HUES64 (cell line): ENCODE measurements around the gene MFSD2B.
A peak's percentile ranks its signal among the peaks of the same experiment; 100 is the strongest.
"Not testable (repeated sequence)": the region's sequence is repeated elsewhere in the genome, so short reads cannot be mapped to it uniquely, and the experiment has no call there.

Experiments used
- H3K27ac ChIP-seq: 2 replicates; pipeline ENCODE4 v1.7.0; 2013; ENCODE audit warnings: low read depth, low read length, inconsistent platforms
- H3K27me3 ChIP-seq: 2 replicates; pipeline ENCODE4 v1.6.1; 2013; ENCODE audit warnings: mild to moderate bottlenecking, low read length; ENCODE audit not compliant: insufficient read depth
- H3K36me3 ChIP-seq: 2 replicates; pipeline ENCODE4 v1.6.1; 2013; ENCODE audit warnings: mild to moderate bottlenecking, low read length; ENCODE audit not compliant: insufficient read depth
- H3K4me1 ChIP-seq: 2 replicates; pipeline ENCODE4 v1.6.1; 2013; ENCODE audit warnings: mild to moderate bottlenecking, low read length, moderate library complexity; ENCODE audit not compliant: insufficient read depth
- H3K4me3 ChIP-seq: 2 replicates; pipeline ENCODE4 v1.5.1; 2013; ENCODE audit warnings: mild to moderate bottlenecking, low read length, moderate library complexity
- H3K9ac ChIP-seq: 2 replicates; pipeline ENCODE4 v1.6.1; 2013; ENCODE audit warnings: mild to moderate bottlenecking, low read depth, low read length
- H3K9me3 ChIP-seq: 2 replicates; pipeline ENCODE4 v1.6.1; 2013; ENCODE audit warnings: low read depth, low read length; ENCODE audit not compliant: insufficient read depth
- WGBS: fragments of 150-250, 120-280 bp; methylation state at CpG from one replicate; pipeline ENCODE4 v1.1.7; 2013; ENCODE audit warnings: missing lambda C conversion rate; 5-methylcytosine and 5-hydroxymethylcytosine counted together

MFSD2B gene

GRCh38 chr2:24010477-24011249, 778 bp downstream of the MFSD2B start:
- Histone ChIP-seq H3K4me3 (peak overlapping the region; percentile 60), H3K27me3 (peaks cover 21% of the 10 kb centered on the region), H3K4me1 (peaks cover 12% of the 10 kb centered on the region), H3K36me3 (no peaks in the 10 kb centered on the region), H3K9me3 (no peaks in the 10 kb centered on the region), H3K9ac (peak overlapping the region; percentile 77), H3K27ac (no peak overlapping the region)
- 62% methylated on average over 37 of the region's 37 CpGs for WGBS

DNA sequence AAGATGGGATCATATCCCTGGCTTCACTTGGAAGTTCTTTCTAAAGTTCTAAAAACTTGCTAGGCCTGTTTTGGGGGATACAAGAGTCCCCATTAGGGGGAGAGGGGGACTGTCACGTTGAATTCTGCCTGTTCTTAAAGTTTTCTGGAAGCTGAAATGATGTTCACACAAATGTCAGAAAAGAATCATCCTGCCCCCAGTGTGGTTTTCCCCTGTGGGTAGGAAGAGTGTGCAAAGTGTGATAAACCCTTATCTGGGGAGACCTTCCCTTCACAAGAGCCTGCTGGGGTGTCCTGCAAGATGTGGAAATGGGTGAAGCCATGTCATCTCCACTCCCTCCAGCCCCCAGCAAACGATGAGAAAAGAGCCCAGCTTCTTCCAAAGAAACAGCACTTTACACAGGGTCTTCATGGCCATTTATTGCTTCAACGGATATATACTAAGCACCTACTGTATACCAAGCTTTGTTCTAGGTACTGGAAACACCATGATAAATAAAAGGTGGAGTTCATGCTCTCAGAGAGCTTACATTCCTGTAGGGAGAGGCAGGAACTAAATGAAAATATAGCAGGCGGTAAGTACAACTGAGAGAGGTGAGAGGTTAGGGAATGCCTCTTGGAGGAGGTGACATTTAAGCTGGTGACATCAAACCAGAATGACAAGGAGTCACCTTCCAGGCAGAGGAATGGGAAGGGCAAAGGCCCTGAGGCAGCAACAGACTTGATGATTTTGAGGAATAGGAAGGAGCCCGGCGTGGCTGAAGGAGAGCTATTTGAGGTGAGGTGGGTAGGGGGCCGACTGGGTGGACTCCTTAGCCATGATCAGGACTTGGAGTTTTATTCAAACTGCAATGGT, 1.6 kb downstream of the MFSD2B start:
- WGBS = 87% methylated on average over 7 of the region's 7 CpGs
- no peak overlapping the region for H3K4me3 ChIP-seq
- H3K27me3 ChIP-seq = peaks cover 21% of the 10 kb centered on the region
- H3K9ac ChIP-seq = no peak overlapping the region
- no peaks in the 10 kb centered on the region for H3K36me3 ChIP-seq
- H3K4me1 ChIP-seq = peaks cover 18% of the 10 kb centered on the region
- H3K9me3 ChIP-seq = no peaks in the 10 kb centered on the region
- H3K27ac ChIP-seq = no peak overlapping the region

GRCh38 chr2:24012521-24013188, 2.8 kb downstream of the MFSD2B start:
- H3K36me3 ChIP-seq = no peaks in the 10 kb centered on the region
- no peak overlapping the region for H3K9ac ChIP-seq
- H3K4me3 ChIP-seq = no peak overlapping the region
- H3K27me3 ChIP-seq = peaks cover 21% of the 10 kb centered on the region
- WGBS = 80% methylated on average over 9 of the region's 9 CpGs
- no peak overlapping the region for H3K27ac ChIP-seq
- H3K4me1 ChIP-seq = peaks cover 18% of the 10 kb centered on the region
- H3K9me3 ChIP-seq = no peaks in the 10 kb centered on the region

GRCh38 chr2:24014902-24015301, 5.0 kb downstream of the MFSD2B start:
- H3K27ac ChIP-seq, H3K36me3 ChIP-seq, H3K9ac ChIP-seq, H3K9me3 ChIP-seq, H3K4me3 ChIP-seq: not testable (repeated sequence)
- WGBS = 85% methylated on average over 6 of the region's 6 CpGs
- Histone ChIP-seq H3K4me1 (peaks cover 19% of the 10 kb centered on the region; the same call in 1 of the 2 replicates), H3K27me3 (peaks cover 10% of the 10 kb centered on the region)

- Histone ChIP-seq H3K9me3 (no peaks in the 10 kb centered on the region), H3K27ac (peak overlapping the region; percentile 40; the same call in 1 of the 2 replicates), H3K4me1 (peaks cover 15% of the 10 kb centered on the region; the same call in 1 of the 2 replicates), H3K9ac (no peak overlapping the region), H3K27me3 (peaks cover 2% of the 10 kb centered on the region; the same call in 1 of the 2 replicates), H3K36me3 (no peaks in the 10 kb centered on the region), H3K4me3 (no peak overlapping the region)
- 61% methylated on average over 11 of the region's 11 CpGs for WGBS
Measured at GRCh38 chr2:24015562-24016375, 5.9 kb downstream of the MFSD2B start.

GRCh38 chr2:24016376-24016761, 6.5 kb downstream of the MFSD2B start:
- 89% methylated on average over 9 of the region's 9 CpGs for WGBS
- Histone ChIP-seq H3K36me3 (no peaks in the 10 kb centered on the region), H3K4me1 (peaks cover 13% of the 10 kb centered on the region; the same call in 1 of the 2 replicates), H3K9me3 (no peaks in the 10 kb centered on the region), H3K27ac (peak overlapping the region; percentile 40; the same call in 1 of the 2 replicates), H3K9ac (no peak overlapping the region), H3K4me3 (no peak overlapping the region), H3K27me3 (no peaks in the 10 kb centered on the region)

DNA sequence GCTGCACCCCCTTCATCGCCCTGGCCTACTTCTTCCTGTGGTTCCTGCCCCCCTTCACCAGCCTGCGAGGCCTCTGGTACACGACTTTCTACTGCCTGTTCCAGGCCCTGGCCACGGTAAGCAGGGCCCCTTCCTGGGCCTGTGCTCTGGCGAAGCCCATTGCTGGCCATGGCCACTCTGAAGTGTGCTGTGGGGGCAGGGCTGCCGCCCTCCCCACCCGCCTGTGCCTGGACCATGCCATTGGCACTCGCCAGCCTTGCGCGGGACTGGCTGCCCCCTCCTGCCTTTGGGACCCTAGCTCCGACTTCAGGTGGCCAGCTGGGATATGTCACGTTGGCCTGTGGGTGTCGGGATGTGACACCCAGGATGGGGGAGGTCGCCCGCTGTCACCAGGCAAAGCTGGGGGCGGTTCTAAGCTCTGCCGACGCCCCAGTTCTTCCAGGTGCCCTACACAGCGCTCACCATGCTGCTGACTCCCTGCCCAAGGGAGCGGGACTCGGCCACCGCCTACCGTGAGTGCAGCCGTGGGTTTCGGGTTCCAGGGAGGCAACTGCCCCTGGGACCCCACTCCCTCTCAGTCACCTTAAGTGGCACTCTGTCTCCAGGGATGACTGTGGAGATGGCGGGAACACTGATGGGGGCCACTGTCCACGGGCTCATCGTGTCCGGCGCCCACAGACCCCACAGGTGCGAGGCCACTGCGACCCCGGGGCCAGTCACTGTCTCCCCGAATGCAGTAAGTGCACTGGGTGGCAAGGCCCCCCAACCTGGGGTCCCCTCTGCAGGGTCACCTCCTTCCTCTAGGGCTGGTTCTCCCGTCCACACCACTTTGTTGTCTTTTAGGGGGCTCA, 7.2 kb downstream of the MFSD2B start:
- Histone ChIP-seq H3K4me3 (no peak overlapping the region), H3K9ac (no peak overlapping the region), H3K36me3 (no peaks in the 10 kb centered on the region), H3K9me3 (no peaks in the 10 kb centered on the region), H3K4me1 (peaks cover 13% of the 10 kb centered on the region; the same call in 1 of the 2 replicates), H3K27me3 (no peaks in the 10 kb centered on the region), H3K27ac (no peak overlapping the region)
- WGBS = 92% methylated on average over 35 of the region's 35 CpGs

DNA sequence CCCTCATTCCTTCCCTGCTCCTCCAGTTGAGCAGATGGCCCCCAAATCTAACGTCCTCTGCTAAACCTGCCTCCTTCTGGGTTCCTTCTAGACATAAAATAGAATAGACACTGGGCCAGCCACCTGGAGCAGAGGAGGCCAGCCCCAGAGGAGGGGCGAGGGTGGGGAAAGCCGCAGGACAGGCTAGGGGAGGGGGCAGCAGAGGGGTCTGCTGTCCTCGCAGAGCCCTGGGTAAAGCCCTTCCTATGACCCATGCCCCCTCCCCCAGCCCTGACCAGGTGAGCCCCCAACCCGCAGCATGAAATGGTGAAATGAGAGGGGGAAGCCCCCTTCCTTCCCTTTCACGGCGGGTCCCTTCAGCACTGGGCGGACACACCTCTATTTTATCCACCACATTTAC, 7.8 kb downstream of the MFSD2B start:
- Histone ChIP-seq H3K9ac (no peak overlapping the region), H3K4me1 (peaks cover 13% of the 10 kb centered on the region; the same call in 1 of the 2 replicates), H3K27me3 (no peaks in the 10 kb centered on the region), H3K9me3 (no peaks in the 10 kb centered on the region), H3K27ac (no peak overlapping the region), H3K36me3 (peaks cover 3% of the 10 kb centered on the region; the same call in 1 of the 2 replicates), H3K4me3 (no peak overlapping the region)
- 86% methylated on average over 7 of the region's 8 CpGs for WGBS

DNA sequence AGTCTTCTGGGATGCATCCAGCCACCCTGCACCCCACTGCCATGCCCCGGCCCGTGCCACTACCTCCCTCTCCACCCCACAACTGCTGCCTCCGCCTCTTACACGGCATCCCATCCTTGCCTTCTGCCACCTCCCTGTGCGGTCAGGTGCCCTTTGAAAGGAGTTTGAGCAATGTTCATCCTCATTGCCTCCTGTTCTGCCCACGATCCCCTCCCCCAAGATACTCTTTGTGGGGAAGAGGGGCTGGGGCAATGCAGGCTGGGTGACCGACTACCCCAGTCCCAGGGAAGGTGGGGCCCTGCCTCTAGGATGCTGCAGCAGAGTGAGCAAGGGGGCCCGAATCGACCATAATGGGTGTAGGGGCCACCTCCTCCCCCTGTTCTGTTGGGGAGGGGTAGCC, 8.4 kb downstream of the MFSD2B start:
- Histone ChIP-seq H3K27me3 (no peaks in the 10 kb centered on the region), H3K27ac (no peak overlapping the region), H3K36me3 (peaks cover 7% of the 10 kb centered on the region; the same call in 1 of the 2 replicates), H3K4me1 (peaks cover 13% of the 10 kb centered on the region; the same call in 1 of the 2 replicates), H3K4me3 (no peak overlapping the region), H3K9ac (no peak overlapping the region), H3K9me3 (no peaks in the 10 kb centered on the region)
- 83% methylated on average over 9 of the region's 9 CpGs for WGBS

DNA sequence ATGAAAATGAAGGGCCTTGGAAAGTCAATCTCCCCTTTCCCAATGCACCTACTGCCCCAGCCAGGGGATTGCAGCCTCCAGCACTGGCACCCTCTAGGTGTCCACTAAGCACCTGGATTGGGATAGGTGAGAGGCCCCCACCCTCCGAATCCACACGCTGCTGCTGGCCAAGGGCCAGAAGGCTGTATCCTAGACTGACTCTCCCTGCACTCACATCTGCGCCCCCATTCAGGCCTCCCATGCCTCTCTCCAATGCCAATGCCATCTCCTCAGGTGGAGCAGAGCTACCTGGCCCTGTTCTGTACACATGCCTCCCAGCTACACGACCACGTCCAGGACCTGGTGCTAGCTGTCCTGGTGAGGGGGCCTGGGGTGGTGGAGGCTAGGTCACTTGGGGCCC, 9.8 kb downstream of the MFSD2B start:
- H3K9ac ChIP-seq = no peak overlapping the region
- no peaks in the 10 kb centered on the region for H3K27me3 ChIP-seq
- peaks cover 18% of the 10 kb centered on the region for H3K4me1 ChIP-seq
- peaks cover 14% of the 10 kb centered on the region; the same call in 1 of the 2 replicates for H3K36me3 ChIP-seq
- 97% methylated on average over 5 of the region's 5 CpGs for WGBS
- no peak overlapping the region for H3K4me3 ChIP-seq
- no peaks in the 10 kb centered on the region for H3K9me3 ChIP-seq
- no peak overlapping the region for H3K27ac ChIP-seq
